ENCODE measurements around the gene IGFBP1. TPM values are rescaled to one million over a fixed set of nuclear protein-coding genes. Genes with fewer than 3 reads are reported as not detected.

The IGFBP1 gene
- total and polyA plus RNA-seq, 2 of the 13 experiments (the other 11 are each of a cell fraction or from before 2014, with no cell fraction given), result 5.4 to 885 TPM

DNA sequence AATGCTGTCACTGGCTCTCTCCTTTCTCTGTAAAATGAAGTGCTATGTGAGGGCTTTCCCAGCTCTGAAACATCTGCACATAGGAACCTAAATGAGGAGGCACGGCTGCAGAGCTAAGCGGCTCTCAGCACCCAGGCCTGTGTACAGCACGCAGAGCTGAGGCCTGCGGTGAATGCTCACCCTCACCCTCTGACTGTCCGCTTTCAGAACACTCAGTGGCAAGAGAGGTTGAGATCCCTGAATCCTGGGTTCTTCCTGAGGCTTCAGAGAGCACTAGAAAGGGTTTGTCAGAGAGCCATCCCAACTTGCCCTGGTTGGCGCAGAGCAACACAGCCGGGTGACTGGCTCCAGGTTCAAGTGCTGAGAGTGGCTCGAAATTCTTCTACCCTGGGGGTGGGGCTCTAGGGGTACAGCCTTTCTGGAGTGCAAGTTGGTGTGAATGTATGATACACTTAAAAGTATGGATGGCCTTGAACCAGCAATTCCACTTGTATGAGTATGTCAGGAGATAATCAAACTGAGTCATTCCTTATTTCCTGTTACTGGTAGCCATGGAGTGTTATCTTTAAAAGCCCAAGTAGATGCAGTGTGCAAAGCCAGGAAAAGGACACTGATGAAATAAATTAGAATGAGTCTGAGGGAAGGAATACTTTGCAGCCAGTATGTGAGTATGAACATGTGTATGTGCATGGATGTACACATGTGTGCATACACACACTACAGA lies 13.7 kb upstream of the IGFBP1 start (continued):
- TF ChIP-seq ELF3 (CRISPR knock-in tag; IDR thresholded peaks at IDR 0.05) (0 out of 2 replicates have a peak, but pooled peaks have one; percentile 14), ZNF205 (CRISPR knock-in tag; IDR thresholded peaks at IDR 0.05) (no peak), HOXD1 (CRISPR knock-in tag; IDR thresholded peaks at IDR 0.05) (no peak), GATAD2A (CRISPR knock-in tag; IDR thresholded peaks at IDR 0.05) (peak; percentile 43; the same call in 1 of the 2 replicates), ELF4 (CRISPR knock-in tag; IDR thresholded peaks at IDR 0.05; ENCODE audit: borderline replicate concordance) (no peak), MED1 (CRISPR knock-in tag; IDR thresholded peaks at IDR 0.05) (peak; percentile 96), NFE2 (CRISPR knock-in tag; IDR thresholded peaks at IDR 0.05) (no peak), ZNF335 (CRISPR knock-in tag; IDR thresholded peaks at IDR 0.05) (0 out of 2 replicates have a peak, but pooled peaks have one; percentile 31), RXRB (CRISPR knock-in tag; IDR thresholded peaks at IDR 0.05; ENCODE audit: borderline replicate concordance) (peak; percentile 41; the same call in 1 of the 2 replicates), SP2 (CRISPR knock-in tag; IDR thresholded peaks at IDR 0.05) (no peak), FOXA1 (IDR thresholded peaks at IDR 0.05) (no peak), FOXA1 (CRISPR knock-in tag; IDR thresholded peaks at IDR 0.05) (no peak), SATB2 (CRISPR knock-in tag; IDR thresholded peaks at IDR 0.05) (no peak), IKZF4 (CRISPR knock-in tag; IDR thresholded peaks at IDR 0.05; ENCODE audit: borderline replicate concordance, low read depth, not compliant biosample characterization) (no peak), FOXA3 (CRISPR knock-in tag; IDR thresholded peaks at IDR 0.05) (peak; percentile 43), ZNF709 (CRISPR knock-in tag; IDR thresholded peaks at IDR 0.05) (no peak)
- TF ChIP-seq, protein P1, sequence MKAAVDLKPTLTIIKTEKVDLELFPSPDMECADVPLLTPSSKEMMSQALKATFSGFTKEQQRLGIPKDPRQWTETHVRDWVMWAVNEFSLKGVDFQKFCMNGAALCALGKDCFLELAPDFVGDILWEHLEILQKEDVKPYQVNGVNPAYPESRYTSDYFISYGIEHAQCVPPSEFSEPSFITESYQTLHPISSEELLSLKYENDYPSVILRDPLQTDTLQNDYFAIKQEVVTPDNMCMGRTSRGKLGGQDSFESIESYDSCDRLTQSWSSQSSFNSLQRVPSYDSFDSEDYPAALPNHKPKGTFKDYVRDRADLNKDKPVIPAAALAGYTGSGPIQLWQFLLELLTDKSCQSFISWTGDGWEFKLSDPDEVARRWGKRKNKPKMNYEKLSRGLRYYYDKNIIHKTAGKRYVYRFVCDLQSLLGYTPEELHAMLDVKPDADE (CRISPR knock-in tag; IDR thresholded peaks at IDR 0.05), result no peak
- TF ChIP-seq, protein P2, sequence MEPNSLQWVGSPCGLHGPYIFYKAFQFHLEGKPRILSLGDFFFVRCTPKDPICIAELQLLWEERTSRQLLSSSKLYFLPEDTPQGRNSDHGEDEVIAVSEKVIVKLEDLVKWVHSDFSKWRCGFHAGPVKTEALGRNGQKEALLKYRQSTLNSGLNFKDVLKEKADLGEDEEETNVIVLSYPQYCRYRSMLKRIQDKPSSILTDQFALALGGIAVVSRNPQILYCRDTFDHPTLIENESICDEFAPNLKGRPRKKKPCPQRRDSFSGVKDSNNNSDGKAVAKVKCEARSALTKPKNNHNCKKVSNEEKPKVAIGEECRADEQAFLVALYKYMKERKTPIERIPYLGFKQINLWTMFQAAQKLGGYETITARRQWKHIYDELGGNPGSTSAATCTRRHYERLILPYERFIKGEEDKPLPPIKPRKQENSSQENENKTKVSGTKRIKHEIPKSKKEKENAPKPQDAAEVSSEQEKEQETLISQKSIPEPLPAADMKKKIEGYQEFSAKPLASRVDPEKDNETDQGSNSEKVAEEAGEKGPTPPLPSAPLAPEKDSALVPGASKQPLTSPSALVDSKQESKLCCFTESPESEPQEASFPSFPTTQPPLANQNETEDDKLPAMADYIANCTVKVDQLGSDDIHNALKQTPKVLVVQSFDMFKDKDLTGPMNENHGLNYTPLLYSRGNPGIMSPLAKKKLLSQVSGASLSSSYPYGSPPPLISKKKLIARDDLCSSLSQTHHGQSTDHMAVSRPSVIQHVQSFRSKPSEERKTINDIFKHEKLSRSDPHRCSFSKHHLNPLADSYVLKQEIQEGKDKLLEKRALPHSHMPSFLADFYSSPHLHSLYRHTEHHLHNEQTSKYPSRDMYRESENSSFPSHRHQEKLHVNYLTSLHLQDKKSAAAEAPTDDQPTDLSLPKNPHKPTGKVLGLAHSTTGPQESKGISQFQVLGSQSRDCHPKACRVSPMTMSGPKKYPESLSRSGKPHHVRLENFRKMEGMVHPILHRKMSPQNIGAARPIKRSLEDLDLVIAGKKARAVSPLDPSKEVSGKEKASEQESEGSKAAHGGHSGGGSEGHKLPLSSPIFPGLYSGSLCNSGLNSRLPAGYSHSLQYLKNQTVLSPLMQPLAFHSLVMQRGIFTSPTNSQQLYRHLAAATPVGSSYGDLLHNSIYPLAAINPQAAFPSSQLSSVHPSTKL (CRISPR knock-in tag; IDR thresholded peaks at IDR 0.05), result peak; percentile 47; the same call in 1 of the 2 replicates
- TF ChIP-seq, protein P3, sequence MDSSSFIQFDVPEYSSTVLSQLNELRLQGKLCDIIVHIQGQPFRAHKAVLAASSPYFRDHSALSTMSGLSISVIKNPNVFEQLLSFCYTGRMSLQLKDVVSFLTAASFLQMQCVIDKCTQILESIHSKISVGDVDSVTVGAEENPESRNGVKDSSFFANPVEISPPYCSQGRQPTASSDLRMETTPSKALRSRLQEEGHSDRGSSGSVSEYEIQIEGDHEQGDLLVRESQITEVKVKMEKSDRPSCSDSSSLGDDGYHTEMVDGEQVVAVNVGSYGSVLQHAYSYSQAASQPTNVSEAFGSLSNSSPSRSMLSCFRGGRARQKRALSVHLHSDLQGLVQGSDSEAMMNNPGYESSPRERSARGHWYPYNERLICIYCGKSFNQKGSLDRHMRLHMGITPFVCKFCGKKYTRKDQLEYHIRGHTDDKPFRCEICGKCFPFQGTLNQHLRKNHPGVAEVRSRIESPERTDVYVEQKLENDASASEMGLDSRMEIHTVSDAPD (CRISPR knock-in tag; IDR thresholded peaks at IDR 0.05), result no peak
- TF ChIP-seq, protein P4, sequence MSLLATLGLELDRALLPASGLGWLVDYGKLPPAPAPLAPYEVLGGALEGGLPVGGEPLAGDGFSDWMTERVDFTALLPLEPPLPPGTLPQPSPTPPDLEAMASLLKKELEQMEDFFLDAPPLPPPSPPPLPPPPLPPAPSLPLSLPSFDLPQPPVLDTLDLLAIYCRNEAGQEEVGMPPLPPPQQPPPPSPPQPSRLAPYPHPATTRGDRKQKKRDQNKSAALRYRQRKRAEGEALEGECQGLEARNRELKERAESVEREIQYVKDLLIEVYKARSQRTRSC (CRISPR knock-in tag; IDR thresholded peaks at IDR 0.05; ENCODE audit: low read depth), result no peak
- TF ChIP-seq, protein P5, sequence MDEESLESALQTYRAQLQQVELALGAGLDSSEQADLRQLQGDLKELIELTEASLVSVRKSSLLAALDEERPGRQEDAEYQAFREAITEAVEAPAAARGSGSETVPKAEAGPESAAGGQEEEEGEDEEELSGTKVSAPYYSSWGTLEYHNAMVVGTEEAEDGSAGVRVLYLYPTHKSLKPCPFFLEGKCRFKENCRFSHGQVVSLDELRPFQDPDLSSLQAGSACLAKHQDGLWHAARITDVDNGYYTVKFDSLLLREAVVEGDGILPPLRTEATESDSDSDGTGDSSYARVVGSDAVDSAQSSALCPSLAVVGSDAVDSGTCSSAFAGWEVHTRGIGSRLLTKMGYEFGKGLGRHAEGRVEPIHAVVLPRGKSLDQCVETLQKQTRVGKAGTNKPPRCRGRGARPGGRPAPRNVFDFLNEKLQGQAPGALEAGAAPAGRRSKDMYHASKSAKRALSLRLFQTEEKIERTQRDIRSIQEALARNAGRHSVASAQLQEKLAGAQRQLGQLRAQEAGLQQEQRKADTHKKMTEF (CRISPR knock-in tag; IDR thresholded peaks at IDR 0.05), result peak; percentile 44; the same call in 1 of the 2 replicates

Data from HepG2 (cell line).